Endothelial cell of umbilical vein (primary cell): Measurements from ENCODE around the gene RBM42. TPM values are rescaled to one million over a fixed set of nuclear protein-coding genes. Genes with fewer than 3 reads are reported as not detected.

Source experiments
- BruUV-seq: library from RNA; stranded (reverse); fragments of 400-500 nt; replicated peaks from 2 replicates; lab custom pipeline; 2021; lab: Mats Ljungman, UMichigan
- CTCF ChIA-PET: fragments of 300-600, 350-600 bp; sonication (Branson Sonifier 250); formaldehyde crosslinking; loops from one replicate; lab custom pipeline; 2021; ENCODE audit warnings: antibody characterized with exemption, inconsistent platforms; lab: Charles Lee
- POLR2A ChIA-PET: fragments of 300-600, 350-600 bp; sonication (Branson Sonifier 250); formaldehyde crosslinking; loops from one replicate; lab custom pipeline; 2021; ENCODE audit warnings: antibody characterized with exemption, inconsistent platforms; lab: Charles Lee
- DNase-seq: peaks from one replicate; pipeline ENCODE4 v3.0.0-alpha.2; 2011; ENCODE audit warnings: low read depth, low spot score
- FAIRE-seq: peaks from 2 replicates; lab custom pipeline; 2011; peaks lifted over from hg19 to GRCh38; lab: Jason Lieb, UNC
- H2AFZ ChIP-seq: 2 replicates; pipeline ENCODE4 v1.6.0; 2012; ENCODE audit warnings: low read depth, low read length, control low read depth, inconsistent platforms
- H3K27ac ChIP-seq: 2 replicates; pipeline ENCODE4 v1.5.1; 2011; ENCODE audit warnings: low read depth, mild to moderate bottlenecking, control low read depth, low read length, moderate library complexity; ENCODE audit not compliant: insufficient read depth
- H3K27me3 ChIP-seq, 2 experiments: 2 replicates each; pipeline versions ENCODE4 v1.6.0 to v1.6.1; 2011; ENCODE audit warnings: low read length in 2 of 2, mixed read lengths in 1 of 2; ENCODE audit not compliant: control insufficient read depth in 2 of 2, insufficient read depth in 2 of 2
- H3K36me3 ChIP-seq, 2 experiments: 2 replicates in 1 of 2; 3 replicates in 1 of 2; pipeline ENCODE4 v1.5.1; 2011; ENCODE audit warnings: low read length in 2 of 2, mild to moderate bottlenecking in 1 of 2, moderate library complexity in 1 of 2; ENCODE audit not compliant: control insufficient read depth in 2 of 2, insufficient read depth in 2 of 2; ENCODE audit errors: extremely low read depth in 1 of 2
- H3K4me1 ChIP-seq: 3 replicates; pipeline ENCODE4 v1.5.1; 2011; ENCODE audit warnings: mild to moderate bottlenecking, low read length; ENCODE audit not compliant: control insufficient read depth, insufficient read depth; ENCODE audit errors: extremely low read depth
- H3K4me2 ChIP-seq: 2 replicates; pipeline ENCODE4 v1.6.1; 2011; ENCODE audit warnings: low read length, control low read depth, mixed read lengths; ENCODE audit not compliant: insufficient read depth
- H3K4me3 ChIP-seq, 3 experiments: fragments of 200-600 bp in 1 of 3; sonication (generic), shearing (Covaris generic) in 1 of 3; replicated peaks in 1 of 3; 2 replicates each; pipeline ENCODE4 v1.5.1; 2011 to 2016; ENCODE audit warnings: control low read depth in 3 of 3, low read length in 3 of 3, mild to moderate bottlenecking in 2 of 3, inconsistent platforms in 1 of 3, low read depth in 1 of 3, moderate library complexity in 1 of 3; ENCODE audit not compliant: insufficient read depth in 1 of 3
- H3K79me2 ChIP-seq: 2 replicates; pipeline ENCODE4 v1.6.0; 2012; ENCODE audit warnings: low read length, inconsistent platforms; ENCODE audit not compliant: control insufficient read depth, insufficient read depth
- H3K9ac ChIP-seq: replicated peaks from 2 replicates; pipeline ENCODE3; 2011; ENCODE audit warnings: low read length, control low read depth; ENCODE audit not compliant: insufficient read depth; ENCODE audit errors: extremely low read depth
- H3K9me1 ChIP-seq: replicated peaks from 3 replicates; pipeline ENCODE4 v1.6.0; 2011; ENCODE audit warnings: mild to moderate bottlenecking, low read length; ENCODE audit not compliant: control insufficient read depth, insufficient read depth; ENCODE audit errors: extremely low read depth
- H3K9me3 ChIP-seq: replicated peaks from 2 replicates; pipeline ENCODE4 v1.5.1; 2012; ENCODE audit warnings: low read length, inconsistent platforms; ENCODE audit not compliant: control insufficient read depth, insufficient read depth
- H4K20me1 ChIP-seq: replicated peaks from 2 replicates; pipeline ENCODE3; 2011; ENCODE audit warnings: mild to moderate bottlenecking, low read length; ENCODE audit not compliant: control insufficient read depth, insufficient read depth; ENCODE audit errors: extremely low read depth
- CTCF ChIP-seq, 2 donors: IDR thresholded peaks; 1 replicate in 1 of 2; 2 replicates in 1 of 2; pipeline ENCODE4 v1.5.1; 2011; ENCODE audit warnings: low read length in 2 of 2, mild to moderate bottlenecking in 2 of 2, moderate library complexity in 2 of 2, control low read depth in 1 of 2, inconsistent platforms in 1 of 2, low read depth in 1 of 2; ENCODE audit not compliant: insufficient read depth in 1 of 2; ENCODE audit errors: extremely low read depth in 1 of 2
- EZH2 ChIP-seq: IDR thresholded peaks from 2 replicates; pipeline ENCODE4 v1.6.1; 2012; ENCODE audit warnings: borderline replicate concordance, low read depth, mild to moderate bottlenecking, moderate library complexity, low read length, inconsistent platforms; ENCODE audit not compliant: severe bottlenecking
- FOS ChIP-seq: IDR thresholded peaks from 2 replicates; pipeline ENCODE4 v1.6.1; 2011; ENCODE audit warnings: mild to moderate bottlenecking, low read length, moderate library complexity, borderline replicate concordance; ENCODE audit not compliant: insufficient read depth
- GATA2 ChIP-seq: IDR thresholded peaks from 2 replicates; pipeline ENCODE4 v1.7.0; 2011; ENCODE audit warnings: low read depth, mild to moderate bottlenecking, moderate library complexity, mixed read lengths, low read length; ENCODE audit not compliant: insufficient read length, insufficient read depth
- JUN ChIP-seq: IDR thresholded peaks from 2 replicates; pipeline ENCODE4 v1.6.1; 2011; ENCODE audit warnings: borderline replicate concordance, low read depth; ENCODE audit not compliant: insufficient read length, insufficient read depth
- MAX ChIP-seq: IDR thresholded peaks from 2 replicates; pipeline ENCODE4 v1.6.1; 2011; ENCODE audit not compliant: insufficient read depth, insufficient read length
- MYC ChIP-seq: IDR thresholded peaks from one replicate; pipeline ENCODE4 v1.6.1; 2011; ENCODE audit warnings: mild to moderate bottlenecking, low read depth, low read length
- POLR2A ChIP-seq: IDR thresholded peaks from 2 replicates; pipeline ENCODE4 v1.6.1; 2012; ENCODE audit warnings: low read depth, mild to moderate bottlenecking, control low read depth, low read length
- POLR2AphosphoS5 ChIP-seq: IDR thresholded peaks from 2 replicates; pipeline ENCODE4 v1.6.1; 2012; ENCODE audit warnings: low read depth, mild to moderate bottlenecking, control low read depth, low read length, moderate library complexity; ENCODE audit not compliant: insufficient read depth
- dilution Hi-C: fragments of 300-500 bp; cut with MboI; formaldehyde crosslinking; loops from one replicate; pipeline ENCODE4 v1.15.0; 2019; ENCODE audit warnings: low sequenced_read_pairs; ENCODE audit not compliant: extremely low pct_ligation_motif_present
- intact Hi-C: fragments of 100-400 bp; cut with micrococcal nuclease; formaldehyde crosslinking; loops from one replicate; pipeline ENCODE4 v1.10.0; 2022
- polyA plus RNA-seq, 4 experiments: library from polyadenylated mRNA; depleted of rRNA in 3 of 4; stranded (reverse) in 3 of 4; unstranded in 1 of 4; fragments of >200 nt; gene quantifications; 2 replicates each; pipeline versions ENCODE4 v1.2.1 to v1.2.3, GENCODE V29; 2011 to 2012; ENCODE audit warnings: missing spikeins in 1 of 4
- total RNA-seq: library from RNA; stranded (reverse); gene quantifications from 2 replicates; pipeline ENCODE4 v1.2.3, GENCODE V29; 2021

The RBM42 gene
- total and polyA plus RNA-seq, 2 donors (not counting 3 experiments of a cell fraction or from before 2014, with no cell fraction given), result 78.3 to 97.3 TPM

GRCh38 chr19:35661995-35662340, 33.1 kb downstream of the RBM42 start:
- Histone ChIP-seq H3K4me1 (no peaks in the 10 kb centered on the region), H3K79me2 (no peaks in the 10 kb centered on the region), H3K9me1 (no peaks in the 10 kb centered on the region), H3K9me3 (no peaks in the 10 kb centered on the region), H3K4me3 (no peak overlapping the region), H3K4me2 (no peak overlapping the region), H3K9ac (no peak overlapping the region), H3K36me3 (peaks cover 7 to 10% of the 10 kb centered on the region in 2 experiments), H3K27me3 (no peaks in the 10 kb centered on the region), H3K27ac (no peak overlapping the region), H4K20me1 (no peaks in the 10 kb centered on the region), H2AFZ (no peak overlapping the region)
- DNase-seq (no peak), FAIRE-seq (no peak)
- intact Hi-C loops (no loop called here), dilution Hi-C loops (no loop called here)
- ChIA-PET CTCF (interaction anchor here (1.2 to 1.9 kb wide), 3 partner anchors 12 to 32 kb away, joined by 3 to 5 read pairs (median 3); no protein-coding TSS in a partner anchor), POLR2A (no interaction called here)
- no peak for TF ChIP-seq POLR2AphosphoS5
- no peak for TF ChIP-seq JUN
- no peak for TF ChIP-seq MAX
- TF ChIP-seq CTCF (IDR thresholded peaks at IDR 0.05; ENCODE audit: extremely low read depth in 1 of 2, insufficient read depth in 1 of 2, low read depth in 1 of 2, low read length in 2 of 2), result no peak
- TF ChIP-seq FOS, result no peak
- no peak for TF ChIP-seq POLR2A
- no peak for TF ChIP-seq GATA2
- no peak for TF ChIP-seq EZH2
- no peak for TF ChIP-seq MYC
- BruUV-seq, result no TSS peak
